Measurements from ENCODE around the gene PGF.

GRCh38 chr14:74920281-74920680, 35.1 kb downstream of the PGF start:
- TF ChIP-seq LEF1 (IDR thresholded peaks at IDR 0.05; ENCODE audit: borderline replicate concordance) (no peak), TARDBP (IDR thresholded peaks at IDR 0.05) (no peak), SP1 (IDR thresholded peaks at IDR 0.05) (no peak), NFRKB (IDR thresholded peaks at IDR 0.05) (no peak), FOXA1 (IDR thresholded peaks at IDR 0.05) (no peak), BHLHE40 (IDR thresholded peaks at IDR 0.05; ENCODE audit: borderline replicate concordance) (no peak), ARNT (IDR thresholded peaks at IDR 0.05) (no peak), PKNOX1 (IDR thresholded peaks at IDR 0.05) (no peak), FOXM1 (IDR thresholded peaks at IDR 0.05; ENCODE audit: borderline replicate concordance) (no peak), L3MBTL2 (conservative IDR thresholded peaks at IDR 0.05) (no peak), SUZ12 (IDR thresholded peaks at IDR 0.05) (no peak)
